ENCODE results near the gene SRRM2.

DNA sequence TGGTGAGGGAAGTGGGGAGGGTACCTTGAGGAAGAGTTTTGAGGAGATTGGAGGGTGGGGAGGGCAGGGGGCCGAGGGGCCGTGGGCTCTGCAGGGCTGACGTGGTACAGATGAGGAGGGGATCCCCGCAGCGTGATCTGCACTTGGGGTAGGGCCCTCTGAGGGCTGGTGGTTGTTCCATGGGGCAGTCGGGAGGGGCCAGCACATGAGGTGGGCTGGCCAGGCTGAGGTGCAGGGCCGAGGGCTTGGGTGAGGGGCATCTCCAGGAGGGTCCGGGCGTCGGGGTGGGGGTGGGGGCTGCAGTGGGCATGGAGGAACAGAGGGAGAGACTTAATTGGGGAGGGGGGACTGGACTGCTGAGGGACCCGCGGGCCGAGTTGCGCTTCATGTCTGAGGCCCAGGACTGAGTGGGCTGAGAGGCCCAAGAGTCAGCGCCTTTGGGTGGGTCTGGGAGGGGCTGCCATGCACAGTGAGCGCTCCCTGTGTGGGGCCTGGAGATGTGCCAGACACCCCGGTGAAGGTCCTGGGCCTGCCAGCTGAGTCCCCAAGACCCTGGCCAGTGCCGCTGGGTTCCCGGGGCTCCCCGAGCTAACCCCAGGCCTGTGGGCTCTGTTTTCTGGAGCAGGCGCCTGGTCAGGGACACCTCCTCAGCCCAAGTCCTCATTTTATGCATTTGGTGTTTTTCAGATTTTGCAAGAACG, 45.7 kb upstream of the SRRM2 start:
- TF ChIP-seq, protein P1, sequence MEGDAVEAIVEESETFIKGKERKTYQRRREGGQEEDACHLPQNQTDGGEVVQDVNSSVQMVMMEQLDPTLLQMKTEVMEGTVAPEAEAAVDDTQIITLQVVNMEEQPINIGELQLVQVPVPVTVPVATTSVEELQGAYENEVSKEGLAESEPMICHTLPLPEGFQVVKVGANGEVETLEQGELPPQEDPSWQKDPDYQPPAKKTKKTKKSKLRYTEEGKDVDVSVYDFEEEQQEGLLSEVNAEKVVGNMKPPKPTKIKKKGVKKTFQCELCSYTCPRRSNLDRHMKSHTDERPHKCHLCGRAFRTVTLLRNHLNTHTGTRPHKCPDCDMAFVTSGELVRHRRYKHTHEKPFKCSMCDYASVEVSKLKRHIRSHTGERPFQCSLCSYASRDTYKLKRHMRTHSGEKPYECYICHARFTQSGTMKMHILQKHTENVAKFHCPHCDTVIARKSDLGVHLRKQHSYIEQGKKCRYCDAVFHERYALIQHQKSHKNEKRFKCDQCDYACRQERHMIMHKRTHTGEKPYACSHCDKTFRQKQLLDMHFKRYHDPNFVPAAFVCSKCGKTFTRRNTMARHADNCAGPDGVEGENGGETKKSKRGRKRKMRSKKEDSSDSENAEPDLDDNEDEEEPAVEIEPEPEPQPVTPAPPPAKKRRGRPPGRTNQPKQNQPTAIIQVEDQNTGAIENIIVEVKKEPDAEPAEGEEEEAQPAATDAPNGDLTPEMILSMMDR (IDR thresholded peaks at IDR 0.05), result no peak
- no peak for TF ChIP-seq POLR2A (IDR thresholded peaks at IDR 0.05)
